DMS 273 treated with DMSO at 0.1 percent for 48 hours (cell line): ENCODE data around the gene TTC6.

Experiments used
- DNase-seq: peaks from one replicate; lab custom pipeline; 2025; lab: John Stamatoyannopoulos, UW

The TTC6 gene

GRCh38 chr14:37597538-37597913 lies 2.1 kb downstream of the TTC6 start:
- no peak for DNase-seq

DNA sequence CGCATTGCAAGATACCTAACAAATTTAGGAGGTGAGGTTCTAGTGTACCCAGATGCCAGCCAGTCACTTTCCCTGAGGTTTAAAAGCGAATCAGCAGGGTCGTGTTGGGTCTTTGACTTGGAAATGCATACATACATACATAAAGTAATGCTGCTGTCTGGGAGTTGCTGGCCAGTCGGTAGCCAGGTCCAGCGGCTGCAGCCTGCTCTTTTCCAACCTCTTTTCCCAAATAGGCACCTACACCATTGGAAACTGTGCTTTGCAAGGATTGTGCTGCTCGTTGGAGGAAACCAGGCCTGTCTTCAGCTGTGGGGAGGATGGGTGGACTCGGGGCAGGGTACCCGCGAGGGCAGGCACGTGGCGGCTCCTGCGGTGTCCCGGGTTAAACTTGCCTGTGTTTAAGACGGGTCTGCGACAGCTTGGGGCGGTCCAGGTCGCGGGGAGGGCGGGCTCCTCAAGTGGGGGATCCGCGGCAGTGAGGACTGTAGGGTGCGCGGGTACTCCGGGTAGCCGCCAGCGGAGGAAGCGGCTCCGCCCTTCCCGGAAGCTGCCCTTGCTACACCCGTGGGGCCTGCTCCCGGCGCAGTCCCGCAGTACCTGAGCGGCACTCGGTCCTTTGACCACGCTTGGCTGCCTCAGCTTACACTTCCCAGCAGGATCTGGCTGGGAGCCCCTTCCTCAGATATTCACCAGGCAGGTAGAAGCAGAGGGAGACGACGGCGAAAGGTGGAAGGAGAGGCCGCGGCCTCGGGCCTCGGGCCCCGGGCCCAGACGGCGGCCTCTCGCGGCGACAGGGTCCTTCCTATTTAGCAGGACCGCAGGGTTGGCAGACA lies 2.7 kb downstream of the TTC6 start:
- no peak for DNase-seq

DNA sequence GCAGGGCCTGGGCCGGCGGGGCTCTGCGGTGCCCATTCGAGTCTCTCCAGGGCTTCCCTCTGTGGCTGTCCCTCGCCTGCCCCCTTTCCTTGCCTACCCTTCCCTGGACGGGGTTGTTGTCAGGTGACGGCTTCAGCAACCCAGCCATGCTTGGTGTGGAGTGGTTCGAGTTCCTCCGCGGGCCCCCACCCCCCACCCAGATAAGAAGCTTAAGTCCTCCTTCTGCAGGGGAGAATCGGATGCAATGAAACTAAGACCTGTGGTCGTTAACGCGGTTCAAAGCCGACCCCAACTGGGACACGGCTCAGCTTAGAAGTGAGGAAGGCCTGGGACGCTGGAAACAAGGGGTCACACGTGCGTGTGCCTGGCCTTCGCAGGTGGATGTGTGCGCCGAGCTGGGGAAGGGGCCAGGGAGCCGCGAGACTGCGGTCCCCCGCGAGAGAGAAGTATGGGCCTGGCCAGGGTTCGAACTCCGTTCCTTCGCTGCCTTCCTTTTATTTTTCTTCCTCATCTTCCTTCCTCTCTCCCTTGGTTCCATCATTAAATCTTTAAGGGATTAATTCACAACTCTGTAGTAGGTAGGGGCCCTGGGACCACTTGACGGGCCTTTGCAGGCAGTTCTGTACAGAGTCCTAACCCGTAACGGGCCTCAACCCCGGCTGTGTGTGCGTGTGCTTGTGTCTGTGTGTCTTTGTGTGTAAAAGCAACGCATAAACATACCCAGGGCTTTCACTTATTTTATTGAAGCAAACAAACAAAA lies 3.5 kb downstream of the TTC6 start:
- DNase-seq = no peak

GRCh38 chr14:37599507-37600368 lies 4.3 kb downstream of the TTC6 start:
- no peak for DNase-seq

DNA sequence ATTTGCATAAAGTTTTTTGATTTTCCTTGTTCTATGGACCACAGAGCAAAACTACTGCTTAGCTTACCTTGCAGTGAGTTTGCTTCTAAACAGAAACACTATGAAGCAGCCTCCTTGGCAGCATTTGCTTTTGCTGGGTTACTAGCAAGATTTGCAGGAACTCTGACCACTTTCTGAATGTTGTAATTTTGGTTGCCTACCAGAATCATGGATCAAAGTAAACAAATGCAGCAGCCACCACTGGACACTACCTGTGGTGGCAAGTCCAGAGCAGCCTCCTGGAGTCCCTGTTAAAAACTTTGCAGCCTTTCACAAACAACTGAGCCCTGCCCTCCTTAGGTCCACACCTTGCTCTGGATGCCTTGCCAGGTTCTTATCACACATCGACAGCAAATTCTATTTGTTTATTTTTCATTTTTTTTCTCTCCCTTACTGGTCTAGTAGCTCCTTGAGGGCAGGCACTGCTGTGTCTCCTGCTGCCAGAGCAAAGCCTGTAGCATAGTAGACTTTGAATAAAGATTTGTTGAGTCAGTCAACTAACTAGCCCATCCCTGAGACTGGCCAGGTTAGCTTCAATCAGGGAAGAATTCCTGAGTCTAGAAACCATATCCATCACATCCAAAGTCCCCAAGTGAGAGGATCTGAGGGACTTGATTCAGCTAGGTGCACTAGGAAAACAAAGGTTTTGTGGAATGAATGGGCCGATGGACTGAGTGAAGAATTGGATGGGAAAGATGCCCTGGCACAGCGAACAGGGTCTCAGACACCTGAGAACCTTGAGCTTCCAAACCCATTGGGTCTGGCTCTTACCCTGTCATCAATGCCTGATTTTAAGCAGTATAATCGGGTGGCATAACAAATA lies 5.7 kb downstream of the TTC6 start:
- no peak for DNase-seq

GRCh38 chr14:37601865-37602264 lies 6.4 kb downstream of the TTC6 start:
- no peak for DNase-seq

DNA sequence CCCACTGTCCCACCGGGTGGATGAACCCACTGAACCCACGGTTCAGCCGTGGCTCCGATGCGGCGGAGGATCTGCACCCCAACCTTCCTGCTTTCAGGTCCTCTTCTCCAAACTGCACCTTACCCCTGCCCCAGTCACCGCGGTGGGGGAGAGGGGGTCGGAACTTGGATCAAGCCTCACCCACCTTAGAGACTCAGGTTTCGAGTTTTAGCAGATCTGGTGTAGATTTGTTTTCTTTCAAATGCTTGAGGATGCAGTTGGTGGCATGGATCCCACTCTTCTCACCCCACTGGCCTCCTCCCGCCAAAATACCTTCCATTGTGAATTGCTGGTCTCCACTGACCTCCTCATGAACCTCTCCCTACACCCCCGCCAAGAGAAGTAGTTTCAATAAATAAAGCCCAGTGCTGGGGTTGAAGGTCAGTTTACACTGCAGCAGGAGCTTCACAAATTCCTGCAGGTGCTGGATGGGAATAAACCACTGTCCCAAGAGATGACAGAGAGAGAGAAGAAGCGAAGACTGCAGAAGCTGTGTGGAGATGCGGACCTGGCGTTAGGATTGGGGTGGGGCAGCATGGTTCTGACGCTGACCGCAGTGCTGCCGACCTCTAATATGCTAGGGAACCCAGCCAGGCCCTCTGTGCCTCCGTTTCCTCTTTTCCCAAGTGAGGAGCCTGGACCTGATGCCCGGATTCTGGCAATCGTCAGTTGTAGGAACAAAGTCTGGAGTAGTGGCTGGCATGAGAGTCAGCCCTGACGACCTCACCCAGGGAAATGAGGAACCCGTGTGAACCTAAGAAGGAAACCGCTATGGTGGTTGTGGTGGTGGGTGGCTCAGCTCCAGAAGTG lies 7.4 kb downstream of the TTC6 start:
- no peak for DNase-seq

DNA sequence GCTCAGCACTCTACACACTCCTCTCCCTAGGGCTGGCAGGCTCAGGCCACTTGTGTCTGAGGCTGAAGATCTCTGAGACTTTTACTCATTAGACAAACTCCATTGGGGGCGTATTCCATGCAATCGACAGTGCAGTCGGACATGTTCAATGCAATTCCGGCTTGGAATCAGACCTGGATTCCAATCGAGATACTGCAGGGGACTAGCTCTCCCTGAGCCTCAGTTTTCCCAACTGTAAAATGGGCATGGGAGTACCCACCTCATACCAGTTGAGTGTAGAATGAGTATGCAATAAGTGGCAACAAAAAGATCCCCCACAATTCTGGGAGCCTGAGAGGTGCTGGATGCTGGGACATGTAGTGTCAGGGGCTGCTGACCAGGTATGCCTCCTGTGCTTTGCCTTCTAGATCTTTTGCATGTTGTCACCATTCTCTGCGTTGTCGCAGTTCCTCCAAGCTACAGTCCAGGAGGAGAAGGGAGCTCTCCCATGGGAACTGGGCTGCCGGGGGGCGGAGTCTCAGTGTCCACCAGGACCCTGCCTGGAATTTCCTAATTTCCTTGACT lies 8.3 kb downstream of the TTC6 start:
- no peak for DNase-seq

GRCh38 chr14:37606678-37607077 lies 11.2 kb downstream of the TTC6 start:
- no peak for DNase-seq

GRCh38 chr14:37608649-37609048 lies 13.2 kb downstream of the TTC6 start:
- DNase-seq = no peak

DNA sequence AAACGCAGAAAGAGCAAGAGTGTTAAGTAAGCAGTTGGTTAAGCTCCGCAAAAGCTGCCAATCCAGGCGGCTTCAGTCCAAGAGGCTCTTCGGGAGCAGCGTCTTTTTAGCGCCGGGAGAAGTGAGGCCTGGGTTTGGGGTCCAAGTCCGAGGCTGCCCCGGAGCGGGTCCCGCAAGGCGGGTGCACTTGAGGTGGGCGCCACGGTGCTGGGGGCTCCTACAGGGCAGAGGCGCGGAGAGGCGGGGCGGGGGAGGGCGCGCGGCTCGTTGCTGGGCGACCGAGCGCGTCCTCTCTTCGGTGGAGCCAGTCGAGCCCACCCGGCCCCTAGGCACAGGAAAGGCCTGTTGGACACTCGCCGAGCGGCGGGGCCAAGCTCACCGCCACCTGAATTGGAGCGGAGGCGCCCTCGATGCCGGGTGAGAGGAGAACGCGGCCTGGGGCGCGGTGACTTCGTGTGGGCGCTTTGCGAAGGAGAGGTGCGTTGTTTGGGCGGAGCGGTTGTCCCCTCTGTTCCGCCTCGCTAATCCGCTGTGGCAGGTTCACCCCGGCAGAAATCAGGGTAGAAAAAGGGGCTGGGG lies 15.6 kb downstream of the TTC6 start:
- no peak for DNase-seq

GRCh38 chr14:37615582-37616289 lies 20.3 kb downstream of the TTC6 start:
- no peak for DNase-seq

- no peak for DNase-seq
These were observed 21.4 kb downstream of the TTC6 start for GRCh38 chr14:37616853-37617252.

GRCh38 chr14:37617864-37618365 lies 22.5 kb downstream of the TTC6 start:
- DNase-seq = no peak

DNA sequence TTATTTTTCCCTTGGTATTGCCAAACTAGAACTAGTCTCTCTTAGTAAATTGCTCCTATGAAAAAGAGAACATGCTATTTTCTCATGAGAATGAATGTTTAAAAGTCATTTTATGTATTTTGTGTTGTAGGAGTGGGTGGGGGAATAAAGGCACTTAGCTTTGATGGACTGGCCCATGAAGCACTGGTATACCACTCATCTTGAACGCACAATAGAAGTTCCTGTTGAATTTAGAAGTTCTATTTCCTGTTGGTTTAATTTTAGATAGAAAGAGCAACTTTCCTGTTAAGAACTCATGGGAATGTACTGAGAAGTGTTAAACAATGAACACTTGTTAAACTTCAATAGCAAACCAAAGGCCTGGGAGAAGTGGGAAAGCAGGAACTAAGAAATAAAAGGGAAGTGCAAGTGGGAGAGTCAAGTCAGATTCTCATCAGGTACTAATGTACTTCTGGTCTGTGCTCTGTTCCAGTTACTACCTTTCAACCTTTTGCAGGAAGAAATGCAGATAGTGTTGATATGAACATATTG lies 23.1 kb downstream of the TTC6 start:
- DNase-seq = no peak

DNA sequence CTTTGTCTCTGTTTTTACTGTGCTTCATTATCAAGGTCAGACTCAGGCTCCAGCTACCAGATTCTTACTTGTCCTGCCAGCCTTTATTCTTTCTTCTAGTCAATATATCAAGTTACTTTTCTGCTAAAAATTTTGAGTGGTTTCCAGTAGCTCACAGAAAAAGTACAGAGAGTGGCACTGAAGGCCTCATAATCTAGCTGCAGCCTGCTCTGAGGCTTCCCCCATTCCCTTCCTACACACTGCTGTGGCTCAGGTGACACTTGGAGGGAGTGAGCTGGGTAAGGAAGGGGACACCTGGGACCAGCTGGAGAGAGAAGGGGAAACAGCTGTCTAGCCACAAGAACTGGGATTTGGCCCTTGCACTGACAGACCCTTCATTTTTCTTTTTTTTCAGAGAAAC lies 25.4 kb downstream of the TTC6 start:
- no peak for DNase-seq

DNA sequence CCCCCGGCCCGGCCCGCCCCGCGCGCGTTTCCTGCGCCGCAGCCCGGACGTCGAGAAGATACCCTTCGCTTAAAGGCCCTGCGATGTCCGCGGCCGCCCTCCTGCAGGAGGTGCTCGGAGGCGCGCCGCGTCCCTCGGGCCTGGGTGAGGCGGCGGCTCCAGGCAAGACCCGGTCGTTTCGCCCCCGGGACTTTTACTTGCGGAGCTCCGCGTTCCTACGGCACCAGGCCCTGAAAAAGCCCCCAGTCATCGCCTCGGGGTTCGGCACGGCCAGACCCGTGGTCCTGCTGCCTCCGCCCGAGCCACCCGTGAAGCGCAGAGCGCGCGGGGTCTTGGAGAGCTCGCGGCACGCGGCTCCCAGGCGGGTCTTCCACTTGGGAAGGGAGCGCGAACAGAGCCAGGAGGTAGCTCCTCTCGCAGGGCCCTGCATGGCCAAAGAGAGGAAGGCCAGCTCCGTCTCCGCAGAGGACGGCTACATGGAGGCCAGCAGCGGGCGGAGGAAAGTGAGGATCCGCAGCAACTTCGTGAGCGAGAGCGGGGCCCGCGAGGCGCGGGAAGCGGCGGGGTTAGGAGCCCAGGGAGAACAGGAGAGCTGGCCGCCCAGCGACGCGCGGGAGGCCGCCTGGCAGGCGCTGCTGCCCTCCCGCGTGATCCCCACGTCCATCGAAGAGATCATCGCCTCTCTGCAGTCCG lies 26.9 kb downstream of the TTC6 start:
- DNase-seq = no peak

GRCh38 chr14:37623426-37623951 lies 28.1 kb downstream of the TTC6 start:
- DNase-seq = no peak
